CD14-positive monocyte (primary cell): ENCODE results near the gene MSMO1. TPM values are rescaled to one million over a fixed set of nuclear protein-coding genes. Genes with fewer than 3 reads are reported as not detected.
A peak's percentile ranks its signal among the peaks of the same experiment; 100 is the strongest.

Experiments
- DNase-seq, 3 donors: peaks; one replicate each; pipeline ENCODE4 v3.0.0-alpha.2; 2011 to 2022
- H2AFZ ChIP-seq: 2 replicates; pipeline ENCODE4 v1.6.0; 2012; ENCODE audit warnings: mild to moderate bottlenecking, low read depth, low read length, inconsistent platforms; ENCODE audit not compliant: insufficient read depth, poor library complexity, severe bottlenecking
- H3K27ac ChIP-seq, 2 donors: 1 replicate in 1 of 2; 2 replicates in 1 of 2; pipeline ENCODE4 v1.5.1; 2012 to 2013; ENCODE audit warnings: low read length in 2 of 2, control low read depth in 1 of 2, inconsistent platforms in 1 of 2, low read depth in 1 of 2, mild to moderate bottlenecking in 1 of 2
- H3K27me3 ChIP-seq, 2 donors: one replicate each; pipeline versions ENCODE4 v1.6.0 to v1.6.1; 2011 to 2013; ENCODE audit warnings: low read length in 2 of 2; ENCODE audit not compliant: control insufficient read depth in 2 of 2, insufficient read depth in 2 of 2
- H3K36me3 ChIP-seq, 2 donors: replicated peaks in 1 of 2; 1 replicate in 1 of 2; 2 replicates in 1 of 2; pipeline versions ENCODE4 v1.5.1 to v1.6.1; 2012 to 2013; ENCODE audit warnings: low read length in 2 of 2, control low read depth in 1 of 2, inconsistent platforms in 1 of 2, mild to moderate bottlenecking in 1 of 2; ENCODE audit not compliant: insufficient read depth in 2 of 2, control insufficient read depth in 1 of 2
- H3K4me1 ChIP-seq, 2 donors: 1 replicate in 1 of 2; 2 replicates in 1 of 2; pipeline versions ENCODE4 v1.5.1 to v1.6.1; 2012 to 2013; ENCODE audit warnings: low read length in 2 of 2, control low read depth in 1 of 2, inconsistent platforms in 1 of 2, mild to moderate bottlenecking in 1 of 2, moderate library complexity in 1 of 2; ENCODE audit not compliant: insufficient read depth in 2 of 2, control insufficient read depth in 1 of 2
- H3K4me2 ChIP-seq: replicated peaks from 2 replicates; pipeline ENCODE3; 2012; ENCODE audit warnings: low read length, moderate library complexity, mild to moderate bottlenecking; ENCODE audit not compliant: poor library complexity, severe bottlenecking; ENCODE audit errors: extremely low read depth
- H3K4me3 ChIP-seq, 3 experiments: fragments of 200-600 bp in 1 of 3; sonication (generic) in 1 of 3; replicated peaks in 1 of 3; 1 replicate in 2 of 3; 2 replicates in 1 of 3; pipeline ENCODE4 v1.5.1; 2011 to 2013; ENCODE audit warnings: low read length in 3 of 3, mild to moderate bottlenecking in 3 of 3, control low read depth in 2 of 3, low read depth in 2 of 3, inconsistent platforms in 1 of 3, moderate library complexity in 1 of 3
- H3K79me2 ChIP-seq: 2 replicates; pipeline ENCODE4 v1.6.0; 2012; ENCODE audit warnings: mild to moderate bottlenecking, control low read depth, inconsistent platforms, low read length, moderate library complexity; ENCODE audit not compliant: insufficient read depth
- H3K9ac ChIP-seq: 2 replicates; pipeline ENCODE4 v1.6.0; 2017; ENCODE audit warnings: low read length, mild to moderate bottlenecking; ENCODE audit not compliant: insufficient read depth, poor library complexity, severe bottlenecking
- H3K9me3 ChIP-seq, 2 donors: replicated peaks in 1 of 2; 1 replicate in 1 of 2; 2 replicates in 1 of 2; pipeline versions ENCODE4 v1.5.1 to v1.6.1; 2012 to 2013; ENCODE audit warnings: low read length in 2 of 2, control low read depth in 1 of 2; ENCODE audit not compliant: control insufficient read depth in 1 of 2, insufficient read depth in 1 of 2
- H4K20me1 ChIP-seq: 2 replicates; pipeline ENCODE4 v1.6.0; 2012; ENCODE audit warnings: mild to moderate bottlenecking, low read length, control low read depth, moderate library complexity; ENCODE audit not compliant: insufficient read depth
- H3K27ac Mint-ChIP-seq, 7 donors: one replicate each; pipeline ENCODE4 v1.8.0; 2020; ENCODE audit warnings: mild to moderate bottlenecking in 7 of 7, mixed read lengths in 7 of 7, moderate library complexity in 6 of 7, inconsistent platforms in 2 of 7
- H3K27me3 Mint-ChIP-seq, 3 donors: one replicate each; pipeline ENCODE4 v1.8.0; 2021 to 2022; ENCODE audit warnings: low read depth in 3 of 3, mild to moderate bottlenecking in 3 of 3, mixed read lengths in 3 of 3, moderate library complexity in 3 of 3, inconsistent platforms in 1 of 3
- H3K36me3 Mint-ChIP-seq, 2 donors: one replicate each; pipeline ENCODE4 v1.8.0; 2020; ENCODE audit warnings: mixed read lengths in 2 of 2, inconsistent platforms in 1 of 2, mild to moderate bottlenecking in 1 of 2
- H3K4me1 Mint-ChIP-seq: one replicate; pipeline ENCODE4 v1.8.0; 2020; ENCODE audit warnings: mild to moderate bottlenecking, mixed read lengths
- H3K4me3 Mint-ChIP-seq, 2 donors: one replicate each; pipeline ENCODE4 v1.8.0; 2020; ENCODE audit warnings: mild to moderate bottlenecking in 2 of 2, mixed read lengths in 2 of 2, moderate library complexity in 1 of 2
- H3K9me3 Mint-ChIP-seq, 7 donors: one replicate each; pipeline ENCODE4 v1.8.0; 2020 to 2022; ENCODE audit warnings: mixed read lengths in 7 of 7, mild to moderate bottlenecking in 6 of 7, moderate library complexity in 6 of 7, inconsistent platforms in 2 of 7
- WGBS: methylation state at CpG from one replicate; pipeline ENCODE4 v1.1.5; 2013; ENCODE audit warnings: missing lambda C conversion rate; ENCODE audit not compliant: insufficient coverage; 5-methylcytosine and 5-hydroxymethylcytosine counted together
- intact Hi-C, 2 donors: fragments of 100-400 bp; cut with micrococcal nuclease; formaldehyde crosslinking; loops; one replicate each; pipeline versions ENCODE4 v1.15.0 to v1.15.1; 2023
- polyA plus RNA-seq, 3 donors: library from polyadenylated mRNA; depleted of rRNA in 1 of 3; unstranded in 2 of 3; stranded (reverse) in 1 of 3; fragments of 300-500 nt in 2 of 3; fragments of >200 nt in 1 of 3; fragmentation: Illumina TruSeq in 2 of 3; gene quantifications; 1 replicate in 2 of 3; 2 replicates in 1 of 3; pipeline ENCODE4 v1.2.3, GENCODE V29; 2012 to 2021
- TF ChIP-seq, protein P1 (sequence below): fragments of 200-600 bp; IDR thresholded peaks from one replicate; pipeline ENCODE4 v1.8.0; 2022; ENCODE audit warnings: antibody characterized with exemption, mild to moderate bottlenecking

MSMO1 gene
- polyA plus RNA-seq, 3 donors: 3.1 to 7.6 (median 6.0) TPM

DNA sequence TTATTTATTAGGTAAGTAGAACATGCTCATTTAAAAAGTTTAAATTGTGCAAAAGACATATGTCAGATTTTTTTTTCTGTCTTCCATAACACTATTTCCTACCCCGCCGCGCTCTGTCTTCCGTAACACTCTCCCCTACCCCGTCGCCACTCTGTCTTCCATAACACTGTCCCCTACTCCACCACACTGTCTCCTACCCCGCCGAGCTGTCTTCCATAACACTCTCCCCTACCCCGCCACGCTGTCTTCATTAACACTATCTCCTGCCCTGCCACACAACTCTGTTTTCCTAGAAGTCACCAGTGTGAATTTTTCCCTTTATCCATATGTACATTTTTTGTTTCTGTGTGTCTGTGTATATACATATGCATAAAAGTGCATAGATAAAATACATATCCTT is 4.4 kb downstream of the MSMO1 start:
- TF ChIP-seq, protein P1, sequence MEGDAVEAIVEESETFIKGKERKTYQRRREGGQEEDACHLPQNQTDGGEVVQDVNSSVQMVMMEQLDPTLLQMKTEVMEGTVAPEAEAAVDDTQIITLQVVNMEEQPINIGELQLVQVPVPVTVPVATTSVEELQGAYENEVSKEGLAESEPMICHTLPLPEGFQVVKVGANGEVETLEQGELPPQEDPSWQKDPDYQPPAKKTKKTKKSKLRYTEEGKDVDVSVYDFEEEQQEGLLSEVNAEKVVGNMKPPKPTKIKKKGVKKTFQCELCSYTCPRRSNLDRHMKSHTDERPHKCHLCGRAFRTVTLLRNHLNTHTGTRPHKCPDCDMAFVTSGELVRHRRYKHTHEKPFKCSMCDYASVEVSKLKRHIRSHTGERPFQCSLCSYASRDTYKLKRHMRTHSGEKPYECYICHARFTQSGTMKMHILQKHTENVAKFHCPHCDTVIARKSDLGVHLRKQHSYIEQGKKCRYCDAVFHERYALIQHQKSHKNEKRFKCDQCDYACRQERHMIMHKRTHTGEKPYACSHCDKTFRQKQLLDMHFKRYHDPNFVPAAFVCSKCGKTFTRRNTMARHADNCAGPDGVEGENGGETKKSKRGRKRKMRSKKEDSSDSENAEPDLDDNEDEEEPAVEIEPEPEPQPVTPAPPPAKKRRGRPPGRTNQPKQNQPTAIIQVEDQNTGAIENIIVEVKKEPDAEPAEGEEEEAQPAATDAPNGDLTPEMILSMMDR: no peak
- H3K9me3 Mint-ChIP-seq: no peaks in the 10 kb centered on the region
- Histone ChIP-seq H3K27me3 (no peaks in the 10 kb centered on the region), H3K9ac (no peak overlapping the region), H3K9me3 (no peaks in the 10 kb centered on the region), H4K20me1 (no peaks in the 10 kb centered on the region), H3K36me3 (peaks cover 10 to 36% of the 10 kb centered on the region in 2 donors), H3K4me2 (no peak overlapping the region), H3K4me1 (peaks cover 12% of the 10 kb centered on the region in 2 donors), H2AFZ (no peak overlapping the region), H3K4me3 (no peak overlapping the region), H3K79me2 (peaks cover 60% of the 10 kb centered on the region), H3K27ac (no peak overlapping the region)
- WGBS: 97% methylated on average over 8 of the region's 10 CpGs
- H3K36me3 Mint-ChIP-seq: peaks cover 26 to 32% of the 10 kb centered on the region in 2 donors
- intact Hi-C loops: no loop called here
- H3K4me3 Mint-ChIP-seq: no peak overlapping the region
- peak overlapping the region in 2 of 7 donors; percentile 60 to 66 for H3K27ac Mint-ChIP-seq
- DNase-seq: no peak
- H3K27me3 Mint-ChIP-seq: no peaks in the 10 kb centered on the region
- peaks cover 17% of the 10 kb centered on the region for H3K4me1 Mint-ChIP-seq

DNA sequence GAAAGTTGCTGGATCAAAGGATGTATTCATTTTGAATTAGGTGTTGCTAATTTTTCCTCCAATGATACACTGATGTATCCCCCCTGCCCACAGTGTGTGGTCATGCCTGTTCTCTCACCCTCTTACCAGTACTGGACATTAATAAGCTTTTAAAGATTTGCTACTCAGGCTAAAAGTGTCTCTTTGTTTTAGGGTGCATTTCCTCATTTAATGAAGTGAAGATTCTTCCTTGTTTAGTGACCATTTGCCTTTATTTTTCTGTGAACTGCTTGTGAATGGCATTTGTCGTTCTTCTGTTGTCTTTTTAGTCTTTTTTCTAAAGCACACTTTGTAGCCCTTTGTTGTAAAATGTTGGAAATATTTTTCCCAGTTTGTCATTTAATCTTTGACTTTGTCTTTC is 5.0 kb downstream of the MSMO1 start:
- Histone ChIP-seq H3K4me2 (no peak overlapping the region), H3K9ac (no peak overlapping the region), H3K4me3 (no peak overlapping the region), H3K9me3 (no peaks in the 10 kb centered on the region), H3K4me1 (peaks cover 12% of the 10 kb centered on the region in 2 donors), H3K36me3 (peaks cover 10 to 43% of the 10 kb centered on the region in 2 donors), H3K27me3 (no peaks in the 10 kb centered on the region), H2AFZ (no peak overlapping the region), H3K27ac (no peak overlapping the region), H3K79me2 (peaks cover 60% of the 10 kb centered on the region), H4K20me1 (no peaks in the 10 kb centered on the region)
- Mint-ChIP-seq H3K27ac (no peak overlapping the region), H3K4me3 (no peak overlapping the region), H3K27me3 (no peaks in the 10 kb centered on the region), H3K4me1 (peaks cover 17% of the 10 kb centered on the region), H3K36me3 (peaks cover 29 to 33% of the 10 kb centered on the region in 2 donors), H3K9me3 (no peaks in the 10 kb centered on the region)
- DNase-seq: no peak
- intact Hi-C loops: no loop called here
- TF ChIP-seq, protein P1: no peak
- WGBS: no CpG with 5 or more reads among the region's 1 CpG
